Heart left ventricle (tissue), 16 donors: ENCODE measurements around the gene TEDDM1. TPM values are rescaled to one million over a fixed set of nuclear protein-coding genes. Genes with fewer than 3 reads are reported as not detected.

Experiments used
- ATAC-seq, 4 donors: fragments of 200-7000 bp; cut with Tn5 transposase; one replicate each; pipeline ENCODE4 v1.9.1; 2020 to 2022; ENCODE audit warnings: moderate library complexity in 4 of 4, mild to moderate bottlenecking in 3 of 4, moderate number of reproducible peaks in 1 of 4
- DNase-seq, 5 donors: peaks; one replicate each; pipeline ENCODE4 v3.0.0-alpha.2; 2020
- H3K27ac ChIP-seq, 12 donors: fragments of 200-600 bp; sonication (generic) in 4 of 12; one replicate each; pipeline versions ENCODE4 v1.5.0 to v1.8.0; 2016 to 2022; ENCODE audit warnings: mild to moderate bottlenecking in 2 of 12
- H3K27me3 ChIP-seq, 9 donors: fragments of 200-600 bp; sonication (generic) in 2 of 9; one replicate each; pipeline versions ENCODE4 v1.5.1 to v1.8.0; 2016 to 2022; ENCODE audit warnings: mild to moderate bottlenecking in 3 of 9
- H3K36me3 ChIP-seq, 9 donors: fragments of 200-600 bp; sonication (generic) in 2 of 9; one replicate each; pipeline versions ENCODE4 v1.5.0 to v1.8.0; 2018 to 2022; ENCODE audit warnings: mild to moderate bottlenecking in 2 of 9
- H3K4me1 ChIP-seq, 12 donors: fragments of 200-600 bp; sonication (generic) in 4 of 12; one replicate each; pipeline versions ENCODE4 v1.5.0 to v1.8.0; 2016 to 2022; ENCODE audit warnings: mild to moderate bottlenecking in 3 of 12
- H3K4me3 ChIP-seq, 12 donors: fragments of 200-600 bp; sonication (generic) in 4 of 12; one replicate each; pipeline versions ENCODE4 v1.5.0 to v1.8.0; 2017 to 2022; ENCODE audit warnings: mild to moderate bottlenecking in 9 of 12, moderate library complexity in 4 of 12
- H3K9me3 ChIP-seq, 12 donors: fragments of 200-600 bp; sonication (generic) in 4 of 12; one replicate each; pipeline versions ENCODE4 v1.5.0 to v1.8.0; 2016 to 2022; ENCODE audit warnings: mild to moderate bottlenecking in 1 of 12
- CTCF ChIP-seq, 12 donors: fragments of 200-600 bp; sonication (generic) in 4 of 12; IDR thresholded peaks; one replicate each; pipeline versions ENCODE4 v1.5.0 to v1.8.0; 2018 to 2022; ENCODE audit warnings: antibody characterized with exemption in 12 of 12, mild to moderate bottlenecking in 5 of 12
- POLR2A ChIP-seq, 2 donors: fragments of 450-650 bp; IDR thresholded peaks; one replicate each; pipeline ENCODE4 v1.6.1; 2017; ENCODE audit warnings: antibody characterized with exemption in 2 of 2, mild to moderate bottlenecking in 2 of 2, moderate library complexity in 2 of 2
- WGBS, 4 donors: extraction: QIAGEN DNeasy Blood & Tissue Kit in 2 of 4; methylation state at CpG; one replicate each; pipeline versions ENCODE4 v1.1.5 to v1.1.7; 2013 to 2018; 5-methylcytosine and 5-hydroxymethylcytosine counted together
- intact Hi-C, 10 donors: fragments of 100-400 bp; cut with DNase I; formaldehyde crosslinking; loops; one replicate each; pipeline versions ENCODE4 v1.11.1 to v1.14.2; 2022
- polyA plus RNA-seq, 2 donors: library from polyadenylated mRNA; stranded (reverse); fragments of 200-250 nt; gene quantifications; one replicate each; pipeline ENCODE4 v1.2.3, GENCODE V29; 2013
- total RNA-seq, 9 donors: library from RNA; depleted of rRNA in 2 of 9; stranded (reverse); fragments of >200 nt in 2 of 9; fragmentation: NEBNext Ultra II Directional in 3 of 9; extraction: Animal tissue kit (Norgen Biotek cat#: 25700) in 3 of 9; gene quantifications; one replicate each; pipeline versions ENCODE4 v1.1.0 to v1.2.4, GENCODE V29; 2016 to 2023
- donor health status: ischemic (EF 13 %, LVEDD 7.1; RV severe dilation, severe dysfunction).
- donor health status: healthy with polysubstance abuse.
- donor health status: DM: no; HTN: yes; CAD: no.
- donor health status: DM: no; HTN: no; CAD: no.
- donor health status: ischemic (EF 25% LVEDD 6.9; RV normal size, moderate dysfunction).
- donor health status: ischemic (EF 25% LVEDD 5.7; RV mildly dilated, moderate dysfunction).
- donor health status: healthy.
- donor health status: DM: yes; HTN: yes; CAD: no.
- donor health status: ischemic (EF 35%, LVEDD 5.7; RV mildly dilated, moderate dysfunction).
- donor health status: nonischemic (EF 11% LVEDD 7.7; RV severe dilation, severe dysfunction).
- donor health status: DM: yes; HTN: yes; CAD: no.
- donor health status: PGD.
- donor health status: ischemic (EF 29% LVEDD 5.4; RV normal size, mild dysfunction).
- donor health status: nonischemic (EF 23%, LVEDD 6.1; RV moderate dilation, normal function).

The TEDDM1 gene
- total and polyA plus RNA-seq, 11 donors: not detected

GRCh38 chr1:182428043-182428442 lies 27.6 kb upstream of the TEDDM1 start:
- Histone ChIP-seq H3K9me3 (no peaks in the 10 kb centered on the region), H3K36me3 (no peaks in the 10 kb centered on the region), H3K27me3 (no peaks in the 10 kb centered on the region), H3K4me3 (no peak overlapping the region), H3K27ac (no peak overlapping the region), H3K4me1 (peaks cover 0 to 7% (median 0%) of the 10 kb centered on the region in 12 donors)
- ATAC-seq (no peak), DNase-seq (no peak)
- TF ChIP-seq CTCF (IDR thresholded peaks at IDR 0.05): no peak
- TF ChIP-seq POLR2A (IDR thresholded peaks at IDR 0.05): no peak
- 84 to 96% (median 89%) methylated on average over 2 of the region's 2 CpGs for WGBS, 4 donors
- intact Hi-C loops: no loop called here

- H3K9me3 ChIP-seq: no peaks in the 10 kb centered on the region
- H3K4me3 ChIP-seq: no peak overlapping the region
- intact Hi-C loops: no loop called here
- no peak for TF ChIP-seq CTCF (IDR thresholded peaks at IDR 0.05)
- no peak for TF ChIP-seq POLR2A (IDR thresholded peaks at IDR 0.05)
- ATAC-seq: no peak
- no peak for DNase-seq
- H3K27ac ChIP-seq: no peak overlapping the region
- H3K27me3 ChIP-seq: no peaks in the 10 kb centered on the region
- peaks cover 0 to 7% (median 0%) of the 10 kb centered on the region in 12 donors for H3K4me1 ChIP-seq
- 79 to 84% (median 82%) methylated on average over 7 of the region's 7 CpGs for WGBS, 4 donors
- no peaks in the 10 kb centered on the region for H3K36me3 ChIP-seq
These were observed 26.3 kb upstream of the TEDDM1 start for GRCh38 chr1:182426442-182427430.

GRCh38 chr1:182415789-182416188 lies 15.3 kb upstream of the TEDDM1 start:
- ATAC-seq (no peak), DNase-seq (no peak)
- 65 to 82% (median 73%) methylated on average over 1 of the region's 1 CpG for WGBS, 4 donors
- Histone ChIP-seq H3K4me1 (peaks cover 0 to 5% (median 1%) of the 10 kb centered on the region in 12 donors), H3K4me3 (no peak overlapping the region), H3K36me3 (no peaks in the 10 kb centered on the region), H3K27me3 (peaks cover 0 to 10% (median 0%) of the 10 kb centered on the region in 9 donors), H3K9me3 (no peaks in the 10 kb centered on the region), H3K27ac (no peak overlapping the region)
- intact Hi-C loops: no loop called here
- TF ChIP-seq POLR2A (IDR thresholded peaks at IDR 0.05) (no peak), CTCF (IDR thresholded peaks at IDR 0.05) (no peak)

DNA sequence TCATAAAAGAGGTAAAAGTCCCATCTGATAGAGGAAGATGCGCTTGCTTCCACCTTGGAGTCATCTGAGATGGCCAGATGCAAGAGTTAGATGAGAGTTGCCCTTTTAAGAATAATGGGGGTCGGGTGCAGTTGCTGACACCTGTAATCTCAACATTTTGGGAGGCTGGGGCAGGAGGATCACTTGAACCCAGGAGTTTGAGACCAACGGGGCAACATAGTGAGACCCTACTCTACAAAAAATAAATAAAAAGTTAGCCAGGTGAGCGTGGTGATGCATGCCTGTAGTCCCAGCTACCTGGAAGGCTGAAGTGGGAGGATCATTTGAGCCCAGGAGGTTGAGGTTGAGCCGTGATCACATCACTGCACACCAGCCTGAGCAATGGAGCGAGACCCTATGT lies 13.5 kb upstream of the TEDDM1 start:
- intact Hi-C loops: no loop called here
- DNase-seq (no peak), ATAC-seq (no peak)
- Histone ChIP-seq H3K27ac (no peak overlapping the region), H3K27me3 (peaks cover 0 to 10% (median 0%) of the 10 kb centered on the region in 9 donors), H3K4me1 (peaks cover 0 to 10% (median 3%) of the 10 kb centered on the region in 12 donors), H3K4me3 (no peak overlapping the region), H3K9me3 (no peaks in the 10 kb centered on the region), H3K36me3 (no peaks in the 10 kb centered on the region)
- 86 to 93% (median 90%) methylated on average over 6 of the region's 6 CpGs for WGBS, 4 donors
- TF ChIP-seq CTCF (IDR thresholded peaks at IDR 0.05): no peak
- TF ChIP-seq POLR2A (IDR thresholded peaks at IDR 0.05): no peak
